Measurements from ENCODE around the gene TNFRSF14. TPM values are rescaled to one million over a fixed set of nuclear protein-coding genes. Genes with fewer than 3 reads are reported as not detected.

The TNFRSF14 gene
- total and polyA plus RNA-seq, 9 of the 15 experiments (the other 6 are each of a cell fraction or from before 2014, with no cell fraction given) = 0.11 to 2.3 (median 0.68) TPM; not detected in 2

DNA sequence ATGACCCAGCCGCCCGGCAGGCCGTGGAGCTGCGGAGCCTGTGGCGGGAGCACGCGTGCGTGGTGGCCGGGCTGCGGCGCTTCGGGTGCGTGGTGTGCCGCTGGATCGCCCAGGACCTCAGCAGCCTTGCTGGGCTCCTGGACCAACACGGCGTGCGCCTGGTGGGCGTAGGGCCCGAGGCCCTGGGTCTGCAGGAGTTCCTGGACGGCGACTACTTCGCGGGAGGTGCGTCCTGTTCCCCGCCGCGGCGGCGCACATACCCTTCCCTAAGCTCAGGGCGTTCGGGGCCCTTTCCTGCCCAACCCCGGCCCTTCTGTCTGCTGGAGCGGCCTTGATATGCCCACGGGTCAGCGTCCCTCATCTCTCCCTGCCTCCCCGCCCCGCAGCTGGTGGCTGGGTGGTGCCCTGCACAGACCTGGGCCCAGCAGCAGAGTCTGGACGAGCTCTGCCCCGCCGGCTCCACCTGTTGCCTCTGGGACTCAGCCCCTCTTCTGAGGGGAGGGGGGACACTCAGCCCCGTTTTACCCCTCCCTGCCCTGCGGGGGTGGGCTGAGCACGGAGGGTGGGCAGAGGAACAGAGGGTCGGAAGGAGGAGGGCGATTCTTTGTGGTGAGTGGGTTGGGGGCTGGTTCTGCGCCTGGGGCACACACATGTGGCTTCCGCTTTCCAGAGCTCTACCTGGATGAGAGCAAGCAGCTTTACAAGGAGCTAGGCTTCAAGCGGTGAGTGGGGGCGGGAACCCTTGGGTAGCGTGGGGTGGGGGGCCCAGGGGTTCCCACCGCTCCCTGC is 31.1 kb downstream of the TNFRSF14 start (continued):
- TF ChIP-seq, protein P1, sequence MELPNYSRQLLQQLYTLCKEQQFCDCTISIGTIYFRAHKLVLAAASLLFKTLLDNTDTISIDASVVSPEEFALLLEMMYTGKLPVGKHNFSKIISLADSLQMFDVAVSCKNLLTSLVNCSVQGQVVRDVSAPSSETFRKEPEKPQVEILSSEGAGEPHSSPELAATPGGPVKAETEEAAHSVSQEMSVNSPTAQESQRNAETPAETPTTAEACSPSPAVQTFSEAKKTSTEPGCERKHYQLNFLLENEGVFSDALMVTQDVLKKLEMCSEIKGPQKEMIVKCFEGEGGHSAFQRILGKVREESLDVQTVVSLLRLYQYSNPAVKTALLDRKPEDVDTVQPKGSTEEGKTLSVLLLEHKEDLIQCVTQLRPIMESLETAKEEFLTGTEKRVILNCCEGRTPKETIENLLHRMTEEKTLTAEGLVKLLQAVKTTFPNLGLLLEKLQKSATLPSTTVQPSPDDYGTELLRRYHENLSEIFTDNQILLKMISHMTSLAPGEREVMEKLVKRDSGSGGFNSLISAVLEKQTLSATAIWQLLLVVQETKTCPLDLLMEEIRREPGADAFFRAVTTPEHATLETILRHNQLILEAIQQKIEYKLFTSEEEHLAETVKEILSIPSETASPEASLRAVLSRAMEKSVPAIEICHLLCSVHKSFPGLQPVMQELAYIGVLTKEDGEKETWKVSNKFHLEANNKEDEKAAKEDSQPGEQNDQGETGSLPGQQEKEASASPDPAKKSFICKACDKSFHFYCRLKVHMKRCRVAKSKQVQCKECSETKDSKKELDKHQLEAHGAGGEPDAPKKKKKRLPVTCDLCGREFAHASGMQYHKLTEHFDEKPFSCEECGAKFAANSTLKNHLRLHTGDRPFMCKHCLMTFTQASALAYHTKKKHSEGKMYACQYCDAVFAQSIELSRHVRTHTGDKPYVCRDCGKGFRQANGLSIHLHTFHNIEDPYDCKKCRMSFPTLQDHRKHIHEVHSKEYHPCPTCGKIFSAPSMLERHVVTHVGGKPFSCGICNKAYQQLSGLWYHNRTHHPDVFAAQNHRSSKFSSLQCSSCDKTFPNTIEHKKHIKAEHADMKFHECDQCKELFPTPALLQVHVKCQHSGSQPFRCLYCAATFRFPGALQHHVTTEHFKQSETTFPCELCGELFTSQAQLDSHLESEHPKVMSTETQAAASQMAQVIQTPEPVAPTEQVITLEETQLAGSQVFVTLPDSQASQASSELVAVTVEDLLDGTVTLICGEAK (IDR thresholded peaks at IDR 0.05) = no peak
- TF ChIP-seq, protein P1 (CRISPR knock-in tag; IDR thresholded peaks at IDR 0.05) = no peak
- no peak for TF ChIP-seq GTF2A2 (tag; IDR thresholded peaks at IDR 0.05)
- TF ChIP-seq HLTF (IDR thresholded peaks at IDR 0.05) = no peak
- TF ChIP-seq, protein P2, sequence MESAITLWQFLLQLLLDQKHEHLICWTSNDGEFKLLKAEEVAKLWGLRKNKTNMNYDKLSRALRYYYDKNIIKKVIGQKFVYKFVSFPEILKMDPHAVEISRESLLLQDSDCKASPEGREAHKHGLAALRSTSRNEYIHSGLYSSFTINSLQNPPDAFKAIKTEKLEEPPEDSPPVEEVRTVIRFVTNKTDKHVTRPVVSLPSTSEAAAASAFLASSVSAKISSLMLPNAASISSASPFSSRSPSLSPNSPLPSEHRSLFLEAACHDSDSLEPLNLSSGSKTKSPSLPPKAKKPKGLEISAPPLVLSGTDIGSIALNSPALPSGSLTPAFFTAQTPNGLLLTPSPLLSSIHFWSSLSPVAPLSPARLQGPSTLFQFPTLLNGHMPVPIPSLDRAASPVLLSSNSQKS (CRISPR knock-in tag; IDR thresholded peaks at IDR 0.05) = no peak
- TF ChIP-seq, protein P3, sequence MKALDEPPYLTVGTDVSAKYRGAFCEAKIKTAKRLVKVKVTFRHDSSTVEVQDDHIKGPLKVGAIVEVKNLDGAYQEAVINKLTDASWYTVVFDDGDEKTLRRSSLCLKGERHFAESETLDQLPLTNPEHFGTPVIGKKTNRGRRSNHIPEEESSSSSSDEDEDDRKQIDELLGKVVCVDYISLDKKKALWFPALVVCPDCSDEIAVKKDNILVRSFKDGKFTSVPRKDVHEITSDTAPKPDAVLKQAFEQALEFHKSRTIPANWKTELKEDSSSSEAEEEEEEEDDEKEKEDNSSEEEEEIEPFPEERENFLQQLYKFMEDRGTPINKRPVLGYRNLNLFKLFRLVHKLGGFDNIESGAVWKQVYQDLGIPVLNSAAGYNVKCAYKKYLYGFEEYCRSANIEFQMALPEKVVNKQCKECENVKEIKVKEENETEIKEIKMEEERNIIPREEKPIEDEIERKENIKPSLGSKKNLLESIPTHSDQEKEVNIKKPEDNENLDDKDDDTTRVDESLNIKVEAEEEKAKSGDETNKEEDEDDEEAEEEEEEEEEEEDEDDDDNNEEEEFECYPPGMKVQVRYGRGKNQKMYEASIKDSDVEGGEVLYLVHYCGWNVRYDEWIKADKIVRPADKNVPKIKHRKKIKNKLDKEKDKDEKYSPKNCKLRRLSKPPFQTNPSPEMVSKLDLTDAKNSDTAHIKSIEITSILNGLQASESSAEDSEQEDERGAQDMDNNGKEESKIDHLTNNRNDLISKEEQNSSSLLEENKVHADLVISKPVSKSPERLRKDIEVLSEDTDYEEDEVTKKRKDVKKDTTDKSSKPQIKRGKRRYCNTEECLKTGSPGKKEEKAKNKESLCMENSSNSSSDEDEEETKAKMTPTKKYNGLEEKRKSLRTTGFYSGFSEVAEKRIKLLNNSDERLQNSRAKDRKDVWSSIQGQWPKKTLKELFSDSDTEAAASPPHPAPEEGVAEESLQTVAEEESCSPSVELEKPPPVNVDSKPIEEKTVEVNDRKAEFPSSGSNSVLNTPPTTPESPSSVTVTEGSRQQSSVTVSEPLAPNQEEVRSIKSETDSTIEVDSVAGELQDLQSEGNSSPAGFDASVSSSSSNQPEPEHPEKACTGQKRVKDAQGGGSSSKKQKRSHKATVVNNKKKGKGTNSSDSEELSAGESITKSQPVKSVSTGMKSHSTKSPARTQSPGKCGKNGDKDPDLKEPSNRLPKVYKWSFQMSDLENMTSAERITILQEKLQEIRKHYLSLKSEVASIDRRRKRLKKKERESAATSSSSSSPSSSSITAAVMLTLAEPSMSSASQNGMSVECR (CRISPR knock-in tag; IDR thresholded peaks at IDR 0.05) = no peak
- TF ChIP-seq ESRRA (IDR thresholded peaks at IDR 0.05; ENCODE audit: borderline replicate concordance, low read depth) = no peak
- no peak for TF ChIP-seq MAFG (tag; conservative IDR thresholded peaks at IDR 0.05)
- no peak for TF ChIP-seq KAT7 (CRISPR knock-in tag; IDR thresholded peaks at IDR 0.05; ENCODE audit: borderline replicate concordance)
- TF ChIP-seq NUFIP1 (IDR thresholded peaks at IDR 0.05; ENCODE audit: partially characterized antibody) = no peak
